H1 (cell line): Measurements from ENCODE around the gene PNMA8B. TPM values are rescaled to one million over a fixed set of nuclear protein-coding genes. Genes with fewer than 3 reads are reported as not detected.

ENCODE experiments used
- CBX8 ChIP-seq: fragments of 300-800, 300-1000 bp; sonication (generic); IDR thresholded peaks from 2 replicates; pipeline ENCODE4 v1.7.1; 2016; ENCODE audit warnings: low read depth, low read length, borderline replicate concordance
- CHD2 ChIP-seq: IDR thresholded peaks from 2 replicates; pipeline ENCODE4 v1.6.1; 2012; ENCODE audit warnings: low read length, improper control_type of control experiment
- KDM4A ChIP-seq: IDR thresholded peaks from one replicate; pipeline ENCODE4 v1.7.1; 2012; ENCODE audit warnings: low read depth, mild to moderate bottlenecking, moderate library complexity, low read length, inconsistent platforms; ENCODE audit not compliant: severe bottlenecking
- SAP30 ChIP-seq: fragments of 300-600 bp; sonication (generic); IDR thresholded peaks from 2 replicates; pipeline ENCODE4 v1.7.1; 2012; ENCODE audit warnings: low read length, moderate library complexity, mild to moderate bottlenecking, inconsistent platforms; ENCODE audit not compliant: insufficient read depth, insufficient replicate concordance
- polyA plus RNA-seq, 7 experiments: library from polyadenylated mRNA; depleted of rRNA in 3 of 7; stranded (reverse) in 5 of 7; unstranded in 2 of 7; fragments of >200 nt in 5 of 7; fragments of 200-250 nt in 2 of 7; gene quantifications; 1 replicate in 5 of 7; 2 replicates in 1 of 7; 4 replicates in 1 of 7; pipeline versions ENCODE4 v1.2.1 to v1.2.3, GENCODE V29; 2011 to 2013; ENCODE audit warnings: missing spikeins in 2 of 7, mixed read lengths in 2 of 7
- total RNA-seq: library from RNA; stranded (reverse); fragmentation: NEBNext Ultra II Directional; extraction: Animal tissue kit (Norgen Biotek cat#: 25700); gene quantifications from 2 replicates; pipeline ENCODE4 v1.2.1, GENCODE V29; 2021

Gene PNMA8B
- total and polyA plus RNA-seq, 2 of the 8 experiments (the other 6 are each of a cell fraction or from before 2014, with no cell fraction given) = 0.48 to 1.4 TPM

DNA sequence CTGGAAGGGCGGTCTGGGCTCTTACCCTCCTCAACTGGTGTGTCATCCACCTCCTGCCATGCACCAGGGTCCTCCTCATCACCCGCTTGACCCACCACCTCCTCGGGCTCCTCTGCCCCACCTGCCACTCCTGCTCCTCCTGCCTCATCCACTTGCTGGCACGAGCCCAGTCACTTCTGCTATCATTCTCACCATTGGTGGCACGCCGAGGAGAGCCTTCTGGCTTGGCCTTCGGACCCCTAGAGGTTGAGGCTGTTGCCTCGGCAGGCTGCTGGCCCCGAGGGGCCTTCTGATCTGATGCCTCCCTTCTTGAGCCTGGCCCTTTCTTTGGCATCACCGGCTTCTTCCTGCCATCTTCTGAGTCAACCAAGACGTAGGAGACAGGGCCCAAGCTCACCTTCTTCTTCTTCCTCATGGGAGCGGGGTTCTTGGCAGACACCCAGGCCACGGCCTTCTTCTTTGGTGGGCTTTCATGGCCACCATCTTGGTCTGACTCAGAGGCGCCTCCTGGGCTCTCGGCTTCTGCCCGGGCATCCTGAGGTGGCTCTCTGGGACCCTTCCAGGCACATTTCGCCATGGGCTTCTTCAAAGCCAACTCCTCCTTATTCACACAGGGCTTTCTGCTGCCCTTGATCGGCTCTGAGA, 26.0 kb downstream of the PNMA8B start (continued):
- TF ChIP-seq SAP30 (no peak), KDM4A (no peak), CHD2 (no peak), CBX8 (no peak)
